Rectal smooth muscle tissue (tissue), 1 donor: ENCODE data around the gene WDR48.

Source experiments
- H3K27ac ChIP-seq: one replicate; pipeline ENCODE4 v1.7.0; 2013; ENCODE audit warnings: low read depth, low read length, inconsistent platforms
- H3K27me3 ChIP-seq: one replicate; pipeline ENCODE4 v1.7.0; 2013; ENCODE audit warnings: low read length; ENCODE audit not compliant: control insufficient read depth, insufficient read depth
- H3K36me3 ChIP-seq: one replicate; pipeline ENCODE4 v1.7.0; 2013; ENCODE audit warnings: low read length; ENCODE audit not compliant: control insufficient read depth, insufficient read depth
- H3K4me1 ChIP-seq: one replicate; pipeline ENCODE4 v1.7.0; 2013; ENCODE audit warnings: low read length; ENCODE audit not compliant: control insufficient read depth, insufficient read depth
- H3K4me3 ChIP-seq: one replicate; pipeline ENCODE4 v1.7.0; 2013; ENCODE audit warnings: low read length
- H3K9ac ChIP-seq: one replicate; pipeline ENCODE4 v1.7.0; 2013; ENCODE audit warnings: low read length

The WDR48 gene

DNA sequence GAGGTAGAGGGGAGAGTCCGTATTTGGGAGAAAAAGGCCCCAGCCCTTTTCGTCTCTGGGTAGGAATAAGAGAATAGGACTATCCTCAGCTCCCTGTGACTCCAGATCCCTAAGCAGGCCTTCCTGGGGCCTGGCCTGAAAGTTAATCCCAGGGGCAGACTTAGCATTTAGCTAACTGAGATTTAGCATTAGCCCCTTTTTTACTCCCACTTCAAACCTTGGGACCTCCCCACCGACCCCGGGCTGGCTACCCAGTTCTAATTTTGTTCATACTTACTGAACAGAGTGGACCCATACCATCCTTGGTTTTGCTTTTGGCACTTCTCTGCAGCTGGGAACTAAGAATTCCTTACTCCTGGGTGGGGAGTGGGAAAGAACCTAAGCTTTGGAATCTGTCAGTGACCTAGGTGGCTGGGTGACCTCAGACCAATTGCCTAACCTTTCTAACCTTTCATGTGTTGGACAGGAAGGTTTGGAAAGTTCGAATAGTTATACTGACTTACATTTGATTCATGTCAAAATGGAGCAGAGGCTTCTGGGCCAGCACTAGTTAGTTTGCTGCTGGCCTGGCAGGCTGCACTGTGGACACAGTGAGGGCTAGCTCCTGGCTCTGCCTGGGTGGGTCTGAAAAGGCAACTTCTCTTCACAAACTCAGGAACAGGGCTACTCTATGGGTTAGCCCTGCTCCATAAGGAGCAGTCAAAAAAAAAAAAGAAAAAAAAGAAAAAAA lies 67.3 kb downstream of the WDR48 start:
- Histone ChIP-seq H3K4me3 (no peak overlapping the region), H3K36me3 (no peaks in the 10 kb centered on the region), H3K27ac (no peak overlapping the region), H3K27me3 (no peaks in the 10 kb centered on the region), H3K4me1 (no peaks in the 10 kb centered on the region), H3K9ac (no peak overlapping the region)

DNA sequence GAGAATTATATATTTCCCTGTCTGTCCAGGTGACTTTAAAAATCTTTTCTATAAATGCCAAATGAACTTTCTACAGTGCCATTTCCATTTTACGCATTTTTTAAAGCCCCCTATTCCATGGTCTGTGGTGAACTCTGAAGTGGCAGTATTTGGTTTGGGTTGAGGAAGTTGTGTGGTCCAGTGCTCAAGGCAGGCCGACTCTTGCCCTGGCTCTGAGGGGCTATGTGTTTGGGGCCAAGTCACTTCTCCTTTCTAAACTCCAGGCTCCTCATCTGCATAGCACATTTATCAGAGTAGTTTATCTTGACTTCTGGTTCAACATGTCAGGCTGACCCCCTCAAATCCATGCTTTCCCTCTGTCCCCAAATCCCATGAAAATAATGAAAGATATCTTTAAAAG lies 69.8 kb downstream of the WDR48 start:
- Histone ChIP-seq H3K27me3 (no peaks in the 10 kb centered on the region), H3K36me3 (no peaks in the 10 kb centered on the region), H3K4me3 (no peak overlapping the region), H3K9ac (no peak overlapping the region), H3K4me1 (peaks cover 5% of the 10 kb centered on the region), H3K27ac (no peak overlapping the region)

DNA sequence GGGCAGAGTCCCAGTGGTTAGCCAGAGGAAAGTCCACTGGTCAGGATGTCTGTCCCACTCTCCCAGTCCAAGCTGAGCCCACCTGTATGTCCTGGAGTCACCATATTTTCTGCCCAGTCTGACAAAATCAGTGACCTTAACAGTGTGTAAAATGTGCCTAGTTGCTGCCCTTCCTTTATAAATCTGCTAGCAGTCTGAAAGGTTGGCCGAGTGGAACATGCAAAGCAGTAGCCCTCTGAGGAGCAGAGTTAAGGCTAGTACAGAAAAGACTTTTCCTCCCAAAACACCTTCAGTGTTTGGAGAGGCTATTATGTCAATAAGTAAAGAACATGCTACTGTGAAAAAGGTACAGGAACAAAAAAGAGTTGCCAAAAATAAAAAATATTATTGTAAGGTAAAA lies 71.0 kb downstream of the WDR48 start:
- Histone ChIP-seq H3K27ac (no peak overlapping the region), H3K4me3 (no peak overlapping the region), H3K27me3 (no peaks in the 10 kb centered on the region), H3K36me3 (no peaks in the 10 kb centered on the region), H3K9ac (no peak overlapping the region), H3K4me1 (peaks cover 5% of the 10 kb centered on the region)

- Histone ChIP-seq H3K9ac (no peak overlapping the region), H3K36me3 (no peaks in the 10 kb centered on the region), H3K4me1 (peaks cover 5% of the 10 kb centered on the region), H3K27me3 (no peaks in the 10 kb centered on the region), H3K4me3 (no peak overlapping the region), H3K27ac (no peak overlapping the region)
These were observed 73.3 kb downstream of the WDR48 start for GRCh38 chr3:39124876-39125840.

- Histone ChIP-seq H3K27ac (no peak overlapping the region), H3K9ac (no peak overlapping the region), H3K4me1 (peaks cover 5% of the 10 kb centered on the region), H3K4me3 (no peak overlapping the region), H3K27me3 (no peaks in the 10 kb centered on the region), H3K36me3 (no peaks in the 10 kb centered on the region)
These were observed 74.2 kb downstream of the WDR48 start for GRCh38 chr3:39125841-39126500.

- Histone ChIP-seq H3K27ac (no peak overlapping the region), H3K27me3 (no peaks in the 10 kb centered on the region), H3K4me3 (no peak overlapping the region), H3K36me3 (no peaks in the 10 kb centered on the region), H3K4me1 (peaks cover 5% of the 10 kb centered on the region), H3K9ac (no peak overlapping the region)
These were observed 74.8 kb downstream of the WDR48 start for GRCh38 chr3:39126532-39127071.

GRCh38 chr3:39127269-39127907 lies 75.6 kb downstream of the WDR48 start:
- no peak overlapping the region for H3K27ac ChIP-seq
- H3K27me3 ChIP-seq: no peaks in the 10 kb centered on the region
- H3K9ac ChIP-seq: no peak overlapping the region
- H3K4me3 ChIP-seq: no peak overlapping the region
- no peaks in the 10 kb centered on the region for H3K36me3 ChIP-seq
- H3K4me1 ChIP-seq: peaks cover 5% of the 10 kb centered on the region

DNA sequence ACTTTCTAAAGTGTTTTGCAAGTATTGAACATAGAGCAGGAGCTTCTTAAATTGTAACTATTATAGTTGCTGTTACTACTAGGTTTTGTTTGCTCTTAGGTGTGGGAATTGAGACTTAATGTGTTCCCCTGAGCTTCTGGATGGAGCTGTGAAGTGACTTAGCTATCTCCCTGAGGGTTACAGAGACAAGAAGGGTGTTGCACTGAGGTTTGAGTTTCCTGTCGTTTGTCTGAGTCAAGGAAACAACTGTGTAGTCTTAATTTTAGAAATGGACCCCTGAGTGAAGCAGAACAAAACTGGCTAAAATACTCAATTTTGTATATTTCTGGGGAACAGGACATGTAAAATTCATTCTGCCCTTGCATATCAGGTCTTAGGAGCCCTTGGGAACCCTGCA lies 76.1 kb downstream of the WDR48 start:
- Histone ChIP-seq H3K9ac (no peak overlapping the region), H3K36me3 (no peaks in the 10 kb centered on the region), H3K27me3 (no peaks in the 10 kb centered on the region), H3K27ac (no peak overlapping the region), H3K4me3 (no peak overlapping the region), H3K4me1 (peaks cover 5% of the 10 kb centered on the region)

- Histone ChIP-seq H3K4me3 (no peak overlapping the region), H3K9ac (no peak overlapping the region), H3K4me1 (peaks cover 5% of the 10 kb centered on the region), H3K36me3 (no peaks in the 10 kb centered on the region), H3K27me3 (no peaks in the 10 kb centered on the region), H3K27ac (no peak overlapping the region)
These were observed 77.1 kb downstream of the WDR48 start for GRCh38 chr3:39128951-39129350.

GRCh38 chr3:39130026-39130425 lies 78.2 kb downstream of the WDR48 start:
- Histone ChIP-seq H3K4me1 (peaks cover 5% of the 10 kb centered on the region), H3K4me3 (no peak overlapping the region), H3K27me3 (no peaks in the 10 kb centered on the region), H3K9ac (no peak overlapping the region), H3K36me3 (no peaks in the 10 kb centered on the region), H3K27ac (no peak overlapping the region)

- no peak overlapping the region for H3K27ac ChIP-seq
- H3K4me1 ChIP-seq: peaks cover 4% of the 10 kb centered on the region
- no peak overlapping the region for H3K9ac ChIP-seq
- H3K27me3 ChIP-seq: no peaks in the 10 kb centered on the region
- no peaks in the 10 kb centered on the region for H3K36me3 ChIP-seq
- H3K4me3 ChIP-seq: no peak overlapping the region
These were observed 79.0 kb downstream of the WDR48 start for GRCh38 chr3:39130693-39131265.
